Activated T-helper 9 cell treated with anti-CD3 and anti-CD28 coated beads, Interleukin-2, amount 50 U/mL, for 16 hours (primary cell): ENCODE data around the gene TCF15.

Source experiments
- DNase-seq: peaks from one replicate; pipeline ENCODE4 v3.0.0-alpha.2; 2020; ENCODE audit warnings: low read depth

The TCF15 gene

GRCh38 chr20:610130-611046, at the start of gene TCF15:
TSS of gene TCF15 (minus strand) at chr20:610309. CDS start at chr20:610237, 72 bp downstream.
- DNase-seq, result no peak

DNA sequence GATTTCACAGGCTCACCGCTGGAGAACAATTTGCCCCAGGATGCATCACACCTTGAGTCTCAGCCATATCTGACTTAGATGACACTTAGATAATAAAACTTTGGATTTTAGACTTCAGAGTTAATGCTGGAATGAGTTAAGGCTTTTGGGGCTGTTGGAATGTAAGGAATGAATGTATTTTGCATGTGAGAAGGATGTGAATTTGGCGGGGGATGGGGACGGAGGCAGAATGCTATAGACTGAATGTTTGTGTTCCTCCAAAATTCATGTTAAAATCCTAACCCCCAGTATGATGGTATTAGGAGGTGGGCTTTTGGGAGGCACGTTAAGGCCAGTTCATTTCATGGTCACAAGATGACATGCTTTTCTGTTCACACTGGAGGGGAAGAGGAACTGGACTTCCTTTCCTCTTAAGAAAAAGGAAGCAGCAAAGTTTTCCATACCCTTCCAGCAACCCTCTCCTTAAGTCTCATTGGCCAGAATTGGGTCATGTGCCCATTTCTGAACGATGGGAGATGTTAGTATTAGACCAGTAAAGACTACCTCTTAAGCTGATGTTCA, 48.7 kb upstream of the TCF15 start:
- no peak for DNase-seq

DNA sequence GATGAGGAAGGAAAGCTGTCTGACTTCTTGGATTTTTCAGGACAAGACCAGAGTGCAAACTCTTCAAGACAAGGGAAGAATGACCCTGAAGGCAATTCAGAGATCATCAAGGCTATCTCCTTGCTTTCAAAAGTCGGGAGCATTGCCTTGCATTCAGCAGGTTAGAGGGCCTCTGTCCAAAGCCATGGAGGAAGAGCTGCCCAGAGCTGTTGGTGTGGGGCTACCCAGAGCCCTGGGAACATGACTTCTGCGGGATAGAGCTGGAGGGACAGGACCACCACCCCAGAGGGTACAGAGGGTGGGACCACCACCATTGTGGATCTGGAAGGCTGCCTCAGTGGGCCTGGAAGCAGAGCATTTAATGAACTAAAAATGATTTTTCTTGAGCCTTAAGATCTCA, 48.1 kb upstream of the TCF15 start:
- no peak for DNase-seq

DNA sequence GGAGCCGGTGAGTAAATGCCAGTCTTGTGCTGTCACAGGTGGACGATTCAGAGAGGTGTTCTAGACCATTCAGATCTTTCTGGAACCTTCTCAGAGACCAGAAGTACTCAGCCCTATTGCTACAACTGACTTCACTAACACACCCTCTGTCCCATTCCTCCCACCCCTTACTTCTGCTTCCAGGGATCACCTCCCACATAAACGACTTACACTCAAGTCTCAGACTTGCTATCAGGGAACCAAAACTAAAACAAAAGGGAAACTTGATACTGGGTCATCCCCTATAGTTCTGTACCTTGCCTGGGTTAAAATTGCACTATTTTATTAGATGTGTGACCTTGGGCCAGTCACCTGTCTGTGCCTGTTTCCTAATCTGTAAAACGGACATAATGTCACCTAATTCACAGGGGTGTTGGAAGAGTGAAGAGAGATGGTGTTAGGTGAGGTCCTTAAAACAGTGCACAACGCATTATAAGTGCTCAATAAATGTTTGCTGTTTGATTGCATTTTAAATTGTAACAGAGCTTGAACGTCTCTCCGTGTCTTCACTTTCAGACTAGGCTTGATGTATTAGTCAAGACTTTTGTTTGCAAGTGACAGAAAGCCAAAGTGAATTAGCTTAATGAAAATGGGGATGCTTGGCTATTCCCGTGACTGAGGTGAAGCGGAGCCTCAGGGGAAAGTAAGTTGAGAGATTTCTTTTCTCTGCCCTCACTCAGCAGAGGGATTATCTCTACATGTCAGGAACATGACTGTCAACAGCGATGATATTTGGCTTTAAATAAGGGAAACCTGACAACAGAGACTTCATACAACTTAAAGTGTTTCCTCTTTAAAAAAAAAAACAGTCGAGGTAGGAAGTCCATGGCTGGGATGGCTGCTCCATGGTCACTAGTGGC, 45.9 kb upstream of the TCF15 start:
- DNase-seq, result no peak

DNA sequence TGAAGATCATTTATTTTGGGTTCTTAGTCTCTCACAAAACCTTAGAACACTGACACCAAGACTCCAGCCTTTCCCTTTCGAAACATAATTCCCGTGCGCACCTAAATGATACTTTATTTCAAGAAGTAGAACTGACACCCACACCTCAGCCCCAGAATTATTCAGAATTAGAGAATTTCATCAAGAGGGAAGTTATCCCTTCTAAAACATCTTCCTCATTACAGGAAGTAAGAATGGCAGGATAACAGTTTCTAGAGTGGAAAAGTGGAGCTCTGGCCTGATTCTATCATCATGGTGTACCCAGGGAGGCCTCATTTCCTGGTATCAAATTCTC, 44.3 kb upstream of the TCF15 start:
- DNase-seq, result no peak

GRCh38 chr20:653590-654416, 43.7 kb upstream of the TCF15 start:
- DNase-seq, result no peak

DNA sequence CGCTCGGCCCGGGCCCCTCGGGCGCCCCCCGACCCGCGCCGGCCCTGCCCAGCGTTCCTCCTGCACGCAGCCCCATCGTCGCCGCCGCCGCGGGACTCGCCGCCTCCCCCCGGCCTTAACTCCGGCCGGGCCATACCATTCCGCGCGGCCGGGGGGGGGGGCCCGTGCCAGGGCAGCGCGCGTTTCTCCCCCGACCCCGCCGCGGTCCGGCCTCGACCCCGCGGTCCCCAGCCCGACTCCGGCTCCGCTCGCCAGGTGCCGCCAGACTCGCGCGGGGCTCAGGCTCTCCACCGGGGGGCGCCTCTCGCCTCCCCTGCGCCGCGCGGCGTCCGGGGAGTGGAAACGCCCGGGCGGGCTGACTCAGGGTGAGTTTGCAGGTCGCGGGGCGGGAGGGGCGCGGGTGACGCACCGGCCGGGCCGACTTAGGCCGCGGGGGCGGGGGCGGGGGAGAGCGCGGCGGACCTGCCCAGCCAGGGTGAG, 43.0 kb upstream of the TCF15 start, which contains the start of gene SRXN1:
SRXN1 (minus strand) TSS at position 91 of the 480 bp plus-strand sequence; CDS start at position 76, 15 bp downstream.
- peak; percentile 82 for DNase-seq

DNA sequence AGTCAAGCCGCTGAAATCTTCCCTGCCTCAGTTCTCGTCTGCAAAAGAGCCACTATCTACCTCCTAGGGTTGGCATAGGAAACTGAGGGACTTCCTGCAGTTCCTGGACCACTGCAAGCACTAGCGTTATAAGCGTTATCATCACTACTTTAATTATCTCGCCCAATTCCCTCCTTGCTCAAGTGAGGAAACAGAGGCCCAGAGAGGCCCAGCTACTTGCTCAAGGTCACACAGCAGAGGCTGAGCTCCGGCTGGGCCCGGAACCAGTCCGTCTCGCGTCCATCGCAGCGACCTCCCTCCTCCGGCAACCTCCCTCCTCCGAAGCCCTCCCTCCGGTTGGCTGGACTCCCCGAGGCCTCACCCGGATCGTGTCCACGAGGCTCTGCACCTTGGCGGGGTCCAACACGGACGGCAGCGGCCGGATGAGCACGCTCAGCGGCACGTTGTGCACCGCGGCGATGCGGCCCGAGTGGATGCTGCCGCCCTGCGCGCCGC, 42.6 kb upstream of the TCF15 start:
- no peak for DNase-seq

DNA sequence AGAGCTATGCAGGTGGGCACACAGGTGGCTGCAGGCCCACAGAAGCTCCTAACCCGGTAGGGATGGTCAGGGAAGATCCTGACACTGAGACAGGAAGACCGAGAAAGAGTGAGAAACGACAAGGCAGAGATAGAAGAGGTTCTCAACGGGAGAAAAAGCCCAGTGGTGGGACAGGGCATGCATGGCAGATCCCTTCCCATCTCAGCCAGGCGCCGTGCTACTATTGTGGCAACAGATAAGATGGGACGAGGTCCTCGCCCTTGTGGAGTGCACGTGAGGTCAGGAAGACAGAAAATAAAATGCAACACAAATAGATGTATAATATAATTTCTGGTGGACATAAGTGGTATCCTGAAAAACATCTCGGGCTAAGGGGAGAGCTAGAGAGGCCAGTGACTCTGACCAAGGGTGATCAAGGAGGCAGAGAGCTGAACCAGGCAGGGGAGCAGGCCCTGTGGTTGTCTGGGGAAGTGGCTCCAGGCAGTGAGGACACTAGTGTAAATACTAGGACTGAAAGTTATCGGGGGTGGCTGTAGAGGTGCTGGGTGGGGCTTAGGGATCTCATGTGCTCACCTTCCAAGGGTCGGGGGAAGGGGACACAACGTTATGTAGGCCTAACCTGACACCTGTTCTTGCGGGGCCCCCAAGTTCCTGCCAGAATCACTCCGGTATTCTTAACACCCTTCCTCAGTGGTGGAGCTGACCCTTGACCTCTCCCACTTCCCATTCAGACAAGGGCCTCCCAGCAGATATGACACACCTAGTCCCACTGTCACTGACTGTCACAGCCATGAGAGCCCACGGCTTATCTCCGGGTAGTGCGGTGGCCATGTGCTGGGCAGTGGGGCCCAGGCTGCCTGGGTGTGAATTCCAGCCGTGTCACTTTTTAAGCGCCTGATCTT, 41.9 kb upstream of the TCF15 start:
- DNase-seq, result no peak

DNA sequence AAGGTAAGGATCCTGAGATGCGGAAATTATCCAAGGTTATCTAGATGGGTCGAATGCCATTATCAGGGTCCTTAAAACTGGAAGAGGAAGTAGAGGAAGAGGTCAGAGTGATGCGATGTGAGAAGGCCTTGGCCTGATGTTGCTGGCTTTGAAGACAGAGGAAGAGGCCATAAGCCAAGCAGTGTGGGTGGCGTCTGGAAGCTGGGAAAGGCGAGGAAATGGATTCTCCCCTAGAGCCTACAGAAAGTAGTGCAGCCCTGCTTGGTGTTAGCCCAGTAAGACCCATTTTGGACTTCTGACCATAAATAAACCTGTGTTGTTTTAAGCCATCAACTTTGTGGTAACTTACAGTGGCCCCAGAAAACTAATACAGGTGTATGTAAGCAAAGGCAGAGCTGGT, 40.8 kb upstream of the TCF15 start:
- no peak for DNase-seq

DNA sequence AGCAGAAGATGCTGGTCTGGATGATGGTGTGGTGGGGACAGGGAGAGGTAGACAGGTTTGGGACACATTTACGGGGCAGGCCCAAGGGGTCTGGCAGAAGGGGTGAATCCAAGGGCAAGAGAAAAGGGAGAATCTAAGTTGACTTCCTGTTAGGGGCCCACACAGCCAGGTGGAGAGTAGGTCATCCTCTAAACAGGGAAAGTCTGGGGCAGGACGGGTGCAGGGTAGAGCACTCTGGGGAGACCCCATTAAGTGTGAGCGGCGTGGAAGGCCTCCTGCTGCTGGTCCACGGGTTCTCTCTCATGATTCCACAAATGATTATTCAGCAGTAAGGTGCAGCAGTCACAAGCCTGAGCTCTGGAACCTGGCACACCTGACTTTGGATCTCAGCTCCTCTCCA, 40.2 kb upstream of the TCF15 start:
- DNase-seq, result no peak

- no peak for DNase-seq
Observed at GRCh38 chr20:647479-648019, 37.4 kb upstream of the TCF15 start.

- no peak for DNase-seq
Observed at GRCh38 chr20:646868-647233, 36.7 kb upstream of the TCF15 start.

DNA sequence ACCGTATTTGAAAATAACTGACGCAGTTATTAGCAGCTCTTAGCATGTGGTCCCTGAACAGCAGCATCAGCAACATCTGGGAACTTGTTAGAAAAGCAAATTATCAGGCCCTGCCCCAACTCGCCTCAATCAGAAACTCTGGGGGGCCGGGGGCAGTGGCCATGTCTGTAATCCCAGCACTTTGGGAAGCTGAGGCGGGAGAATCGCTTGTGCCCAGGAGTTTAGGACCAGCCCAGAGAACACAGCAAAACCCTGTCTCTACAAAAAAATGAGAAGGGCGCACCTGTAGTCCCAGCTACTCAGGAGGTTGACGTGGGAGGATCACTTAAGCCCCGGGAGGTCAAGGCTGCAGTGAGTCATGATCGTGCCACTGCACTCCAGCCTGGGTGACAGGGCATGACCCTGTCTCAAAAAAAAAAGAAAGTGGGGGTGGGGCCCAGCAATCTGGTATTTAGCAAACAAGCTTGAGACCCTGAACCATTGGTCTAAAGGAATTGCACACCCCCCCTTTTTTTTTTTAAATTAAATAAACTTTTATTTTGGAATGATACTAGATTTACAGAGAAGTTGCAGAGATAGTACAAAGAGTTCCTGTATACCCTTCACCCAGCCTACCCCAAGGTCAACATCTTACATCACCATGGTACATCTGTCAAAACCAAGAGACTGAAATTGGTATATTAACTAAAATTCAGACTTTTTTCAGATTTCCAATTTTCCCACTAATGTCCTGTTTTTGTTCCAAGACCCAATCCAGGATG, 36.2 kb upstream of the TCF15 start:
- no peak for DNase-seq

DNA sequence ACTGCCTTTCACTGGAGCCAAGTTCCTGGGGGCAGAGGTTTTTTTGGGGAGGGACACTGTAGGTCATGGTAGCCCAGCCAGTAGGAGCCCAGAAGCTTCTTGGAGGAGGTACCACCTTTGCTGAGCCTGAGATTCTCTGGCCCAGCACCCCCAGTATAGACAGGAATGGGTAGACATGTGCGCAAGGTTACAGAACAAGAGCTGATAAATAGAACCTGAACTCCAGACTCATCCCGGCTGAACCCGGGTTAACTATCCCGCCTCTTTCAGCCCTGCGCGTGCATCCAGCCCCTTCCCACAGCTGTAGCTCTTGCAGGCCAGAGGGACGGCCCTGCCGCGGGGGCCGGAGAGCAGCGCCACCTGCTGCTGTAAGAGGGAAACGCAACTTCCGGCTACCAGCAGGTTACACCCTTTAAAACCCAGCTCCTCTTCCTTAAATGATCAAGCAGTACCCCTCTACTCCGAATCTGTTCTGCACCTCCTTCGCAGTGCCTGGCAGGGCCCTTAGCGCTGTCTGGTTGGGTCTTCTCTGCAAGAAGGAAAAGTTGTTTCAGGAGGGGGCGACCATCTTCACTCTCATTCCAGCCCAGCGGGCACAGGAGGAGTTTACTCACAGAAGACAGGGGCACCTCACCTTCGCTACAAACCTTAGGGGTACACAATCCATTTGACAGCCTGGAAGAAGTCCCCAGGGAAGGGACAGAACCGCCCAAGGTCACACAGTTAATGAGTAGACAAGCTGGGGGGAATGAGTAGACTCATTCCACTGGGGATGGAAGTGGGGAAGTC, 35.4 kb upstream of the TCF15 start:
- DNase-seq, result peak; percentile 43

DNA sequence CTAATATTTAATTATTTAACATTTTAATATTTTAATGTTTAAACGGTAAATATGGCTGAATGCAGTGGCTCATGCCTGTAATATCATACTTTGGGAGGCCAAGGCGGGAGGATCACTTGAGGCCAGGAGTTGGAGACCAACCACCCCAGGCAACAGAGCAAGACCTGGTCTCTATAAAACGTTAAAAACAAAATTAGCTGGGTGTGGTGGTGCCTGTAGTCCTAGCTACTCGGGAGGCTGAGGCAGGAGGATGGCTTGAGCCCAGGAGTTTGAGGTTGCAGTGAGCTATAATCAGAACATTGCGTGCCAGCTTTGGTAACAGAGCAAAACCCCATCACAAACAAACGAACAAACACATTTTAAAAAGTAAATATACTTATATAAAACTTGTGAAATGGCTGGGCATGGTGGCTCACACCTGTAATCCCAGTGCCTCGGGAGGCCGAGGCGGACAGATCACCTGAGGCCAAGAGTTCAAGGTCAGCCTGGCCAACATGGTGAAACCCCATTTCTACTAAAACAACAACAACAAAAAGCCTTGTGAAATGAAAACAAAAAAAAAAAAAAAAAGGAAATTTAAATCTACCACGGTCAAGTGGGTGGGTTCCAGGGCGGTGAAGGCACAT, 34.7 kb upstream of the TCF15 start:
- DNase-seq, result no peak

GRCh38 chr20:642398-643174, 32.5 kb upstream of the TCF15 start:
- DNase-seq, result no peak
